Measurements from ENCODE around the gene TNFRSF25. TPM values are rescaled to one million over a fixed set of nuclear protein-coding genes. Genes with fewer than 3 reads are reported as not detected.

TNFRSF25 gene
- total RNA-seq, 5 donors from 2014 or later (not counting 1 experiment from before 2014, with no cell fraction given) = 215 to 580 (median 446) TPM

DNA sequence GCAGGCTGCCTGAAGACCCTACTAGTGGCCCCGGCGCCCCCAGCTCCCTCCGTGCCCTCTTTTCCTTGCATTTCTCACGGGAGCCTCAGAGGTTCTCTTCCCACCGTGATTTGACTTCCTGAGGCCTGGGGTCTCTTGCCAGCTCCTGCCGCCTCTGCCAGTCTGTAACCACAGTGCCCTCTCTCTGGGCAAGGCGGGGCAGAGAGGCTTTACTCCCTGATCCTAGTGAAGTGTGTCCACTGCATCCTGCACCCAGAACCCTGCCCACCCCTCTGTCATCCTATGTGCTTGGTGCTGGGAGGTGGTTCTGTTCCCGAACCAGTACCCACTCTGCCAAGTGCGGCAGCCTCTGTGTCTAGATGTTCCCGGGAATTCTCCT lies 39.0 kb downstream of the TNFRSF25 start:
- Histone ChIP-seq H3K4me1 (ENCODE audit: control insufficient read depth in 1 of 2, extremely low read depth in 1 of 2, insufficient read depth in 2 of 2, low read length in 2 of 2) (peaks cover 0 to 22% of the 10 kb centered on the region in 2 experiments), H3K36me3 (ENCODE audit: control insufficient read depth in 2 of 2, extremely low read depth in 1 of 2, insufficient read depth in 1 of 2, low read length in 1 of 2) (no peaks in the 10 kb centered on the region), H3K27ac (ENCODE audit: low read length) (no peak overlapping the region), H3K27me3 (replicated peaks in 1 of 2; ENCODE audit: control insufficient read depth in 2 of 2, extremely low read depth in 1 of 2, insufficient read depth in 2 of 2, low read length in 1 of 2) (peaks cover 0 to 72% of the 10 kb centered on the region in 2 experiments), H3K4me3 (ENCODE audit: control insufficient read depth in 1 of 2, extremely low read depth in 1 of 2, low read length in 1 of 2) (no peak overlapping the region), H3K9me3 (no peaks in the 10 kb centered on the region)
- H3K27me3 Mint-ChIP-seq = peaks cover 19 to 23% of the 10 kb centered on the region in 2 donors
- H3K27ac Mint-ChIP-seq = no peak overlapping the region
- WGBS (ENCODE audit: insufficient coverage) = 85% methylated on average over 6 of the region's 10 CpGs
- no peaks in the 10 kb centered on the region for H3K9me3 Mint-ChIP-seq
- ChIA-PET POLR2A (interaction anchor here in 1 of 2 donors (0.5 kb wide), 1 partner anchor 1710 kb away, joined by 3 read pairs; no protein-coding TSS in a partner anchor), CTCF (no interaction called here)
- peaks cover 6 to 12% (median 10%) of the 10 kb centered on the region in 3 donors for H3K4me1 Mint-ChIP-seq
- no peaks in the 10 kb centered on the region for H3K36me3 Mint-ChIP-seq
- DNase-seq (no peak), ATAC-seq (replicated peaks in 1 of 4) (no peak)
- H3K4me3 Mint-ChIP-seq = no peak overlapping the region

DNA sequence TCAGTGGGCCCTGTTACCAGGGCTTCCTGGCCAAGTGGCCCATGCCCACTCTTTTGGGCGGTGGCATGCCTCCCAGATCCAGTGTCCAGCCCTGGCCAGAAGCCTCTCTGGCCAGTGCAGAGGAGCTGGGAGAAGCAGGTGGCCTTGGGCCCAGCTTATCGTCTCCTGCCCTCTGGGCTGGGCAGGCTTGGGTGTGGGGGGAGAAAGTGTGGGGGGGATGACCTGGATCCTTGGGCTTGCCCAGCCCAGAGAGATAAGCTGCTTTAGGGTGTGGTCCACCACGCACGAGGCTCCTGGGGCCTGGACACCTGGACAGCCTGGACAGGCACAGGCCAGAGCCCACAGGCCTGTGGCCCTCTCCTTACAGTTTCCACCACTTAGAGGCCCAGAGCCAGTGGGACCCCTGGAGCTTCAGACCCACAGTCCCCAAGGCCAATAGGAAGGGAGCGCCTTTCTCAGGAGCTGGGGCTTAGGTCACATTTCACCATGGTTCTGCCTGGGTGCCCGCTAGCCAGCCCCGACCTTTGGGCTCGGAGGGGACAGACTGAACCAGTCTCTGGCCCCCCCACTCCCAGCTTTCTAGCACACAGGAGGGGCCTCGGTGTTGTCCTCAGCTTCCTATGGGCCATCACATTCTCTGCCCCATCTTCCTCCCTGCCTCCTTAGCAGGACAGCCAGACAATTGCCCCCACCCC lies 39.5 kb downstream of the TNFRSF25 start:
- CTCF ChIA-PET = interaction anchor here in 1 of 2 donors (0.6 kb wide), 1 partner anchor 61 kb away, joined by 4 read pairs; no protein-coding TSS in a partner anchor
- DNase-seq (no peak), ATAC-seq (replicated peaks in 1 of 4) (no peak)
- Histone ChIP-seq H3K27ac (ENCODE audit: low read length) (no peak overlapping the region), H3K4me1 (ENCODE audit: control insufficient read depth in 1 of 2, extremely low read depth in 1 of 2, insufficient read depth in 2 of 2, low read length in 2 of 2) (peaks cover 0 to 22% of the 10 kb centered on the region in 2 experiments), H3K27me3 (replicated peaks in 1 of 2; ENCODE audit: control insufficient read depth in 2 of 2, extremely low read depth in 1 of 2, insufficient read depth in 2 of 2, low read length in 1 of 2) (peaks cover 0 to 77% of the 10 kb centered on the region in 2 experiments), H3K9me3 (no peaks in the 10 kb centered on the region), H3K4me3 (ENCODE audit: control insufficient read depth in 1 of 2, extremely low read depth in 1 of 2, low read length in 1 of 2) (no peak overlapping the region), H3K36me3 (ENCODE audit: control insufficient read depth in 2 of 2, extremely low read depth in 1 of 2, insufficient read depth in 1 of 2, low read length in 1 of 2) (no peaks in the 10 kb centered on the region)
- Mint-ChIP-seq H3K4me3 (no peak overlapping the region), H3K27me3 (peaks cover 23 to 27% of the 10 kb centered on the region in 2 donors), H3K4me1 (peaks cover 6 to 12% (median 10%) of the 10 kb centered on the region in 3 donors), H3K27ac (no peak overlapping the region), H3K36me3 (no peaks in the 10 kb centered on the region), H3K9me3 (no peaks in the 10 kb centered on the region)
- WGBS (ENCODE audit: insufficient coverage) = 94% methylated on average over 8 of the region's 9 CpGs
- POLR2A ChIA-PET = interaction anchor here in 1 of 2 donors (0.5 kb wide), 1 partner anchor 1711 kb away, joined by 3 read pairs; no protein-coding TSS in a partner anchor

DNA sequence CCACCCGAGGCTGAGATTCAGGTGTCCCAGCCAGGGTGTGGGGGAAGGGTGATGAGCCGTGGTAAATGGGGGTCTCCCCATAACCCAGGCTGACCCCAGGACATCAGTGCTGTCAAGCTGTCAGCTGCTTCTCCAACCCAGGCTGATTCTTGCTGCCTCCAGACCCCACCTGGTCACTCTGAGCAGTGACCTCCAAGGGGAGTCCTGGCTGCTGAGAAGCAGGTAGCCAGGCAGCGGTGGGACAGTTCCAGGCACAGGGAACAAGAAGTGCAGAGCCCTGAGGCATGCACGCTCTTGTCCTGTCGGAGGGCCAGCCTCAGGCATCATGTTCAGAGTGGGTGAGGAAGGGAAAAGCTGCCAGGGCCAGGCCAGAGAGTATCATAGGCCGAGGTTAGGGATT lies 40.3 kb downstream of the TNFRSF25 start:
- DNase-seq (no peak), ATAC-seq (replicated peaks in 1 of 4) (no peak)
- Histone ChIP-seq H3K4me3 (ENCODE audit: control insufficient read depth in 1 of 2, extremely low read depth in 1 of 2, low read length in 1 of 2) (no peak overlapping the region), H3K36me3 (ENCODE audit: control insufficient read depth in 2 of 2, extremely low read depth in 1 of 2, insufficient read depth in 1 of 2, low read length in 1 of 2) (no peaks in the 10 kb centered on the region), H3K4me1 (ENCODE audit: control insufficient read depth in 1 of 2, extremely low read depth in 1 of 2, insufficient read depth in 2 of 2, low read length in 2 of 2) (peaks cover 0 to 26% of the 10 kb centered on the region in 2 experiments), H3K9me3 (no peaks in the 10 kb centered on the region), H3K27me3 (replicated peaks in 1 of 2; ENCODE audit: control insufficient read depth in 2 of 2, extremely low read depth in 1 of 2, insufficient read depth in 2 of 2, low read length in 1 of 2) (peaks cover 0 to 80% of the 10 kb centered on the region in 2 experiments), H3K27ac (ENCODE audit: low read length) (no peak overlapping the region)
- Mint-ChIP-seq H3K4me1 (peaks cover 6 to 16% (median 12%) of the 10 kb centered on the region in 3 donors), H3K27me3 (peaks cover 27 to 35% of the 10 kb centered on the region in 2 donors), H3K9me3 (no peaks in the 10 kb centered on the region), H3K27ac (no peak overlapping the region), H3K4me3 (no peak overlapping the region), H3K36me3 (no peaks in the 10 kb centered on the region)
- ChIA-PET POLR2A (no interaction called here), CTCF (interaction anchor here in 1 of 2 donors (0.6 kb wide), 1 partner anchor 61 kb away, joined by 4 read pairs; no protein-coding TSS in a partner anchor)
- 86% methylated on average over 4 of the region's 6 CpGs for WGBS (ENCODE audit: insufficient coverage)

DNA sequence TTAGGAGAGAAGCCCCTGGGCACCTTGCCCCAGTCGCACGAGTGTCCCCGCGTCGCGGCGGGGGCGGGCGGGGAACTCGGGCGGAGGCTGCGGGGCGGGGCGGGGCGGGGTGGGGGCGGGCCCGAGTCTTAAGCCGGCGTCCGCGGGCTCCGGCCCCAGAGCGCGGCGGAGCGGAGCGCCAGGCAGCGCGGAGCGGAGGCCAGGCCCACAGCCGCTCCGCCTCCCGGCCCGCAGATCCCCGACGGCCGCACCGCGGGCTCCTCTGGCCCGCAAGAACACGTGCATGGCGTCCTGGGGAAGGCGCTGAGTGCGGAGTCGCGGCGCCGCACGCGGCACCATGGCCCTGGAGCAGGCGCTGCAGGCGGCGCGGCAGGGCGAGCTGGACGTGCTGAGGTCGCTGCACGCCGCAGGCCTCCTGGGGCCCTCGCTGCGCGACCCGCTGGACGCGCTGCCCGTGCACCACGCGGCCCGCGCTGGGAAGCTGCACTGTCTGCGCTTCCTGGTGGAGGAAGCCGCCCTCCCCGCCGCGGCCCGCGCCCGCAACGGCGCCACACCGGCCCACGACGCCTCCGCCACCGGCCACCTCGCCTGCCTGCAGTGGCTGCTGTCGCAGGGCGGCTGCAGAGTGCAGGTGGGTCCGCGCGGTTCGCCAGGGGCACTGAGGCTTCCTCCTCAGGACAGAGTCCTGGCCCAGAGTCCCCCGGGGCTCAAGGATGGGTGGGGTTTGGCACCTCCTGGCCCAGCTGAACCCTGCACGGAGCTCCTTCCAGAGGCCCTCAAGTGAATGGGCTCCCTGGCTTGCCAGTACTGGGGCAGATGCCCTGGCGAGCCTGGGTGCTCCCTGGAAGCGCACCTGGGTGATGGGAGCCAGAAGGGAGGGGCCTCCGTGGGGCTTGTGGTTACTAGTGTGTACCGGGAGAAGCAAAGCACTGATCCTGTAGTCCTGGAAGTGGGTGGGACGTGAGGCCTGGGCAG lies 41.1 kb downstream of the TNFRSF25 start, which contains the start of gene ESPN:
Gene ESPN, plus strand, starts transcription at position 158 of the 975 bp plus-strand sequence. Its CDS starts 180 bp downstream, at position 338.
- WGBS (ENCODE audit: insufficient coverage) = 4% methylated on average over 99 of the region's 99 CpGs
- CTCF ChIA-PET = no interaction called here
- peak within 1 kb of the TSS; percentile 37 to 73 (median 50) for H3K4me3 Mint-ChIP-seq

DNA sequence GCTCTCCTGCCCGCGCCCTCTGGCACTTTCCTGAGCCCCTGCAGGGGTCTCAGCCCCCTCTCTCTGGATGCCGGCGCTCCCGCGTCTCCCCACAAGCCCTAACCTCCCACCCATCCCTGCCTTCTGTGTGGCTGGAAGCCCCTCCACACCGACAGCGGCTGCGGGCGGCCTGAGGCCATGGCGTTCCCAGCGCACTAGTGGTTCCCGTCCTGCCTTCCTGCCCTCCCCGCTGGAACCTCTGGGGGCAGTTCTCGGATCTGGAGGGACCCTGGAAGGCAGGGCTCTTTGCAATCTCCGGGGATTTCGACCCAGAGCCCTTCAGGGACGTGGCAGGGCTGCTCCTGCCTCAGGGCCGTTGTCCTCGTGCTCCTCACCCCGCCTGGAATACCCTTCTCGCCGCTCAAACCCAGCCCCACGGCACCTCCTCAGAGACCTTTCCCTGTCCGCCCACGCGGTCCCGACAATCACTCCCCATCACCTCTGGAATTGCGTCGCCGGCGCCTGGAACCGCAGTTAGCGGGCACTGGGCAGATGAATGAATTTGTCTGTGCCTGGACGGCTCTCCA lies 41.9 kb downstream of the TNFRSF25 start:
- Mint-ChIP-seq H3K9me3 (no peaks in the 10 kb centered on the region), H3K27me3 (peaks cover 27 to 40% of the 10 kb centered on the region in 2 donors), H3K36me3 (no peaks in the 10 kb centered on the region), H3K27ac (no peak overlapping the region), H3K4me3 (peak overlapping the region; percentile 37 to 73 (median 50)), H3K4me1 (peaks cover 6 to 20% (median 13%) of the 10 kb centered on the region in 3 donors)
- no peak for DNase-seq
- H3K27ac ChIP-seq (ENCODE audit: low read length) = no peak overlapping the region
- no peaks in the 10 kb centered on the region for H3K9me3 ChIP-seq
- 14% methylated on average over 35 of the region's 35 CpGs for WGBS (ENCODE audit: insufficient coverage)
- peaks cover 3 to 41% of the 10 kb centered on the region in 2 experiments for H3K4me1 ChIP-seq (ENCODE audit: control insufficient read depth in 1 of 2, extremely low read depth in 1 of 2, insufficient read depth in 2 of 2, low read length in 2 of 2)
- peak overlapping the region; percentile 16 to 52 for H3K4me3 ChIP-seq (ENCODE audit: control insufficient read depth in 1 of 2, extremely low read depth in 1 of 2, low read length in 1 of 2)
- ChIA-PET POLR2A (no interaction called here), CTCF (interaction anchor here (0.6 to 1.5 kb wide), 6 partner anchors 13 to 178 kb away, joined by 3 to 5 read pairs (median 4); no protein-coding TSS in a partner anchor)
- peaks cover 0 to 90% of the 10 kb centered on the region in 2 experiments for H3K27me3 ChIP-seq (replicated peaks in 1 of 2; ENCODE audit: control insufficient read depth in 2 of 2, extremely low read depth in 1 of 2, insufficient read depth in 2 of 2, low read length in 1 of 2)
- ATAC-seq (replicated peaks in 1 of 4) = peak in 3 of 4 experiments; percentile 8 to 17 (median 11)
- no peaks in the 10 kb centered on the region for H3K36me3 ChIP-seq (ENCODE audit: control insufficient read depth in 2 of 2, extremely low read depth in 1 of 2, insufficient read depth in 1 of 2, low read length in 1 of 2)

More for the DNA sequence above, 41.1 kb downstream of the TNFRSF25 start, which contains the start of gene ESPN:
- no peaks in the 10 kb centered on the region for H3K36me3 ChIP-seq (ENCODE audit: control insufficient read depth in 2 of 2, extremely low read depth in 1 of 2, insufficient read depth in 1 of 2, low read length in 1 of 2)
- peaks cover 3 to 34% of the 10 kb centered on the region in 2 experiments for H3K4me1 ChIP-seq (ENCODE audit: control insufficient read depth in 1 of 2, extremely low read depth in 1 of 2, insufficient read depth in 2 of 2, low read length in 2 of 2)
- DNase-seq (no peak), ATAC-seq (replicated peaks in 1 of 4) (peak; percentile 24 to 34 (median 25))
- POLR2A ChIA-PET = no interaction called here
- Mint-ChIP-seq H3K9me3 (no peaks in the 10 kb centered on the region), H3K4me1 (peaks cover 6 to 19% (median 12%) of the 10 kb centered on the region in 3 donors), H3K36me3 (no peaks in the 10 kb centered on the region), H3K27ac (no peak within 1 kb of the TSS), H3K27me3 (peaks cover 27 to 39% of the 10 kb centered on the region in 2 donors)
- no peak within 1 kb of the TSS for H3K27ac ChIP-seq (ENCODE audit: low read length)
- peak within 1 kb of the TSS; percentile 16 to 52 for H3K4me3 ChIP-seq (ENCODE audit: control insufficient read depth in 1 of 2, extremely low read depth in 1 of 2, low read length in 1 of 2)
- H3K27me3 ChIP-seq (replicated peaks in 1 of 2; ENCODE audit: control insufficient read depth in 2 of 2, extremely low read depth in 1 of 2, insufficient read depth in 2 of 2, low read length in 1 of 2) = peaks cover 0 to 82% of the 10 kb centered on the region in 2 experiments
- H3K9me3 ChIP-seq = no peaks in the 10 kb centered on the region
